HK-2 (cell line): Measurements from ENCODE around the gene BTNL3.
"Not testable (repeated sequence)": the region's sequence is repeated elsewhere in the genome, so short reads cannot be mapped to it uniquely, and the experiment has no call there.

Source experiments
- DNase-seq: peaks from one replicate; pipeline ENCODE4 v3.0.0-alpha.2; 2018; ENCODE audit not compliant: unreplicated experiment

Gene BTNL3

GRCh38 chr5:181045857-181046256, 57.2 kb downstream of the BTNL3 start:
- DNase-seq, result not testable (repeated sequence)

GRCh38 chr5:181047288-181047687, 58.6 kb downstream of the BTNL3 start:
- DNase-seq, result no peak

GRCh38 chr5:181047921-181048320, 59.3 kb downstream of the BTNL3 start:
- DNase-seq, result no peak

- DNase-seq, result no peak
These were observed 61.4 kb downstream of the BTNL3 start for GRCh38 chr5:181050016-181050415.

GRCh38 chr5:181051841-181052671, 63.4 kb downstream of the BTNL3 start:
- no peak for DNase-seq

GRCh38 chr5:181052672-181053487, 64.2 kb downstream of the BTNL3 start:
- DNase-seq, result peak; percentile 5

DNA sequence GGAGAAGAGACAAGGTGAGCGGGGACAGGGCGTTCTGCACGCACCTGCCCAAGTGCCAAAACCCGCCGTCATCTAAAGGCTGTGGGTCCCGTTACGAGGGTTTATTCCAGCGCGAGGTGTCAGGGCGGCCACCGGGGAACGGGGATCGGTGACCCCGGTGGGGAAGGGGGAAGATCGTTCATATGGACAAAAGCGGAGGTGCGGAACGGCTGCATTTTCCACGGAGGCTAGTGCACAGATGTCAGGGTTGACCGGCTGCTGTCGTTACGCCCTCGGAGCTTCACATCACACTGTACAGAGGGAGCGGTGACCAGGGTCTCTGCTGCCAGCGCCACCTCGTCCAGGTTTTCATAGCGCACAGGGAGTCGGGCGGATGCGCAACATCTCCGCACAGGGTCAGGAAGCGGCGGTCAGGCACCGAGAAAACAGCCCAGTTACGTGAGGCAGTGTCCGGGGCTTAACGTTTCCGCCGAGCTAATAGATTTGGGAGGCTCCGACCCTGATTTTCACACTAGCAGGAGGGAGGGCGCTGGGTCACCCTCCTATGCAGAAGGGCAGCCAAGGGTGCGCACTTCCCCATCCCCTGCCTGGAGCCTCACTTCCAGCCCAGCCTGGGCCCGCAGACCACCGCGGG, 65.0 kb downstream of the BTNL3 start:
- no peak for DNase-seq

DNA sequence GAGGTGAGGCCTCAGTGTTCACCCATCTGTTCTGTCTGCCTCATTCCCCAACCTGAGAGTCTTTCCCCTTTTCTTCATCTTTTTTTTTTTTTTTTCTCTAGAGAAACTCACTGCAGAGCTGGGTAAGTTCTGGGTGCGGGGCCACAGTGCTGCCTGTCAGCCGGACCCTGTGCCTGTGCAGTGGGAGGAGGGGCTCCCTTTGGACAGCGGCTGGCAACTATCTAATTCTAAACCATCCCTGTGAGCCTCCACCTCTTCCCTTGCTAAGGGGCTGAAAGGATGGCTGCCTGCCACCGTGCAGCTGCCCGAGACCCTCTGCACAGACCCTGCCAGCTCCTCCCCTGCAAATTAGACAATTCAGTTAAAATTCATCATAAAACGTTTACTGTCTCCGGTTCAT, 65.5 kb downstream of the BTNL3 start:
- no peak for DNase-seq

DNA sequence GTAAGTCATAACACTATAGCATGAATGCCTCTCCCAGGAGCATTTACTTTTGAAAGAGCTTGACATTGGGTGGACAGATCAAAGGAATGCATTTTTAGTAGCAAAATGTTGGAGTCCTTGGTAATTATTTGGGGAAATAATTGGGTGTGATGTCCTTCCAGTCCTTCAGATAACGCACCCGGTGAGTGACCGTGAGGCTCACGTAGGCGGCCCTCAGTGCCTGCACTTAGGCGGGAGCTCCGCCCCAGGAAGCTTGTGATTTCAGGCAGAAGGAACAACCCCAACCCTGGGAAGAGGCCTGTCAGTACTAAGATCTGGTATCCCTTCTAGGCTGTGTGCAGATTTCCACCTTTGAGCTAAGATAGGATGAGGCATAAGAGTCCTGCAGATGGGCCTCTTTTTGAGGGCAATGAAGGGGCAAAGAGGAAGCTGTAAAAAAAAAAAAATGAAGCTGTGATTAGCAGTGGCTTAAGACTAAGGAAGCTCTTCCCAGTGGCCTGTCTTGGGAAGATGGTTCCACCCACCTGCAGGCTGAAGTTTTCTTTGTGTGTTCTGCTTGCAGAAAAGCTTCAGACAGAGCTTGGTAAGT, 66.3 kb downstream of the BTNL3 start:
- DNase-seq, result no peak
